Epithelial cell of proximal tubule (primary cell): ENCODE results near the gene RAB32. TPM values are rescaled to one million over a fixed set of nuclear protein-coding genes. Genes with fewer than 3 reads are reported as not detected.

ENCODE experiments used
- DNase-seq: peaks from one replicate; pipeline ENCODE4 v3.0.0-alpha.2; 2011; ENCODE audit warnings: low read depth
- H3K4me3 ChIP-seq: 2 replicates; pipeline ENCODE4 v1.5.1; 2011; ENCODE audit warnings: low read depth, mild to moderate bottlenecking, low read length
- total RNA-seq: library from RNA; depleted of rRNA; stranded (reverse); fragments of >200 nt; gene quantifications from 2 replicates; pipeline ENCODE4 v1.2.3, GENCODE V29; 2015
- TF ChIP-seq, protein P1 (sequence below): conservative IDR thresholded peaks from 2 replicates; pipeline ENCODE4 v1.5.1; 2012; ENCODE audit warnings: low read depth, mild to moderate bottlenecking, low read length

RAB32 gene
- 94.8 and 152 TPM in 2 replicates for total RNA-seq

DNA sequence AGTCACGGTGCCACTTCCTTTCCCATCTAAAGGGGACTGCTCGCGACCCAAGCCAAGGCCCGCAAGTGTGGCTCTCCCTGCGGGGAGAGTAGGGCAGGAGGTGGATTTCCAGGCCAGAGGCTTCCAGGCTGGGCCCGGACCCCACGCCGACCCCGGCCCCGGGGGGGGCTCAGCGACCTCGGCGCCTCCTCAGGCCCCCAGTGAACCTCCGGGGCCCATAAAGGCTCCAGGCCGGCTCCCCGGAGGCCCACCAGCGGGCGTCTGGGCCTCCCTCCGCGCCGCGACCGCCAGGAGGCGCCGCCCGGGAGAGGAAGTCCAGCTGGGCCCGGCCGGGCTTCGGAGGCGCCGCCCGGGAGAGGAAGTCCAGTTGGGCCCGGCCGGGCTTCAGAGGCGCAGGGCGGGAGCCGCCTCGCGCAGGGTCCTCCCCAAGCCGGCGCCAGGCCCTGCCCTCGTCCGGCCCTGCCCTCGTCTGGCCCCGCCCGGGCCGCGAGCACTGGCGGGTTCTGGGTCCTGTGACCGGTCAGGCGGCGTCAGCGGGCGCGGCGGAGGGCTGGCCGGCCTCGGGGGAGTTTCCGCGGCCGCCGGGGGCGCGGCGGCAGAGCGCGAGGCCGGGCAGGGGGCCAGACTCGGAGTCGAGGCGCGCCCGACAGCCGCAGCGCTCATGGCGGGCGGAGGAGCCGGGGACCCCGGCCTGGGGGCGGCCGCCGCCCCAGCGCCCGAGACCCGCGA is at the start of gene RAB32:
Gene RAB32, plus strand, starts transcription at position 623 of the 729 bp plus-strand sequence. Its CDS starts 39 bp downstream, at position 662.
- TF ChIP-seq, protein P1, sequence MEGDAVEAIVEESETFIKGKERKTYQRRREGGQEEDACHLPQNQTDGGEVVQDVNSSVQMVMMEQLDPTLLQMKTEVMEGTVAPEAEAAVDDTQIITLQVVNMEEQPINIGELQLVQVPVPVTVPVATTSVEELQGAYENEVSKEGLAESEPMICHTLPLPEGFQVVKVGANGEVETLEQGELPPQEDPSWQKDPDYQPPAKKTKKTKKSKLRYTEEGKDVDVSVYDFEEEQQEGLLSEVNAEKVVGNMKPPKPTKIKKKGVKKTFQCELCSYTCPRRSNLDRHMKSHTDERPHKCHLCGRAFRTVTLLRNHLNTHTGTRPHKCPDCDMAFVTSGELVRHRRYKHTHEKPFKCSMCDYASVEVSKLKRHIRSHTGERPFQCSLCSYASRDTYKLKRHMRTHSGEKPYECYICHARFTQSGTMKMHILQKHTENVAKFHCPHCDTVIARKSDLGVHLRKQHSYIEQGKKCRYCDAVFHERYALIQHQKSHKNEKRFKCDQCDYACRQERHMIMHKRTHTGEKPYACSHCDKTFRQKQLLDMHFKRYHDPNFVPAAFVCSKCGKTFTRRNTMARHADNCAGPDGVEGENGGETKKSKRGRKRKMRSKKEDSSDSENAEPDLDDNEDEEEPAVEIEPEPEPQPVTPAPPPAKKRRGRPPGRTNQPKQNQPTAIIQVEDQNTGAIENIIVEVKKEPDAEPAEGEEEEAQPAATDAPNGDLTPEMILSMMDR = peak; percentile 64
- DNase-seq = no peak

DNA sequence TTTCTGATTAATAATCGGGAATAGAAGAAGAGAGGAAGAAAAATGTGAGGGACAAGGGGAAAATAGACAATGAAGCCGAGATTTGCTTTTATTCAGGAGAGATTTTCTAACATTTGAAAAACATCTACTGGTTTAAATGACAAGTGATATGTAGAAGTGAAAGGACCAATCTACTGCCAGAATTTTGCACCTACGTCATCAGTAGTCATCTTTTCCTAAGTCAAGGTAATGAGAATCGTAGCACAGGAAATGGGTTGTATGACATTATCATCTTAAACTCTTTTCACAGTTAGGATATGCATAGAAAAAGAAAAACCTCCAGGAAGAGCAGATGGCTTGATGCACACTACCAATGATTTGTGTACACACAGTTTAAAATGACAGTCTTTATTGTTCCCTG is 45.3 kb upstream of the RAB32 start:
- no peak overlapping the region for H3K4me3 ChIP-seq
- TF ChIP-seq, protein P1 = no peak
- no peak for DNase-seq

More for the DNA sequence above, at the start of gene RAB32:
- peak within 1 kb of the TSS; percentile 88 for H3K4me3 ChIP-seq

DNA sequence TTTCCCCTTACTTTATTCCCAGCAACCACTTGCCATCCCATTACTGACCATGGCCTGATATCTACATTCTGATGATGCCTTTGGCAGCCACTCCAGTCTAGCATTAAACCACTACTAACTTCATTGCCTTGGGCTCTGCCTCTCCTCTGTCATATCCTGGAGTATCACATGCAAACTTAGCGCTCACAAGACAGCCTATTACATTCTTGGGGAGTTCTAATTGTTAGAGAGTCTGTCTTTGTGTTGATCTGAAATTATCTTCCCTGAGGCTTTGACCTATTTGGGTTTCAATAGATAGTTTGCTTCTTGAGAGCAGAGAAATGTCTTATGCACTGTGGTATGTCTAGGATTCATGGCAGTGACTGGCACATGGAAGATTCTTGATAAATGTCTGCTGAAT is 40.5 kb upstream of the RAB32 start:
- TF ChIP-seq, protein P1 = no peak
- no peak overlapping the region for H3K4me3 ChIP-seq
- DNase-seq = no peak

DNA sequence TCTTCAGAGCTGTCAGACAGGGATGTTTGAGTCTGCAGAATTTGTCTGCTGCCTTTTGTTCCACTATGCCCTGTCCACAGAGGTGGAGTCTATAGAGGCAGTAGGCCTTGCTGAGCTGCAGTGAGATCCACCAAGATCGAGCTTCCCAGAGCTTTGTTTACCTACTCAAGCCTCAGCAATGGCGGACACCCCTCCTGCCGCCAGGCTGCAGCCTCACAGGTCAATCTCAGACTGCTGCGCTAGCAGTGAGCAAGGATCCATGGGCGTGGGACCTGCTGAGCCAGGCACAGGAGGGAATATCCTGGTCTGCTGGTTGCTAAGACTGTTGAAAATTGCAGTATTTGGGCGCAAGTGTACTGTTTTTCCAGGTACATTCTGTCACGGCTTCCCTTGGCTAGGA is 28.4 kb upstream of the RAB32 start:
- H3K4me3 ChIP-seq = no peak overlapping the region
- TF ChIP-seq, protein P1 = no peak
- DNase-seq = no peak

DNA sequence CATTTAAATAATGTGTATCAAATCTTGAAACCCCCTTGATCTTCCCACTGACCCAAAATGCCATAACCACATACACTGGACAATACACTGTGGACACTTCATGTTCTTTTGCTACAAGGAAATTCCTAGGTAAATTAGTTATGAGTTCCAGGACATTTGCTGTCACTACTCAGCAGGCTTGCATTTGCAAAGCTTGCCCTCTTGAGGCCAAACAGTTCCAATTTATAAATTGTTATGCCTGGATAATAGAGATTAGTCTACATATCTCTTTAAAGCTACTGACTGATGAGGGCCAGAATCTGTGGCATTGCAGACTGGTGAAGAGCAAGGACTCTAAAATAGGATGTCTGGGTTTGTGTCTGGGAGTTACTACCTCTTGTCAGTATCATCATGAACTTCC is 17.4 kb upstream of the RAB32 start:
- TF ChIP-seq, protein P1 = peak; percentile 55
- no peak for DNase-seq
- H3K4me3 ChIP-seq = no peak overlapping the region

DNA sequence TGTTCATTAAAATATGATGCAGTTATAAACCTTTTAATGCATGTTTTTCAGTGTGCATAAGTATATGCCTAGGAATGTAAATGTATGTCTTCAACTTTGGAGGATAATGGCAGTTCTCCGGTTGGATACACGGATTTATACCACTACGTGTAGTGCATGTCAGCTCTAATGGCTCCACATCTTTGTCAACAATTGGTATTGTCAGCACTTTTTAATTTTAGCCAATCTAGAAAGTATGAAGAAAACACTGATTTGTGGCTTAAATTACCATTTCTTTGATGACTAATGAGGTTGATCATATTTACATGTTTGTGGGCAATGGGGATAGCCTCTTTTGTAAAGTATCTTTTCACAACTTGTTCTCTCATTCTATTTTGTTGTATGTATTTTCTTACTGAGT is 10.9 kb upstream of the RAB32 start:
- TF ChIP-seq, protein P1 = no peak
- no peak overlapping the region for H3K4me3 ChIP-seq
- no peak for DNase-seq

DNA sequence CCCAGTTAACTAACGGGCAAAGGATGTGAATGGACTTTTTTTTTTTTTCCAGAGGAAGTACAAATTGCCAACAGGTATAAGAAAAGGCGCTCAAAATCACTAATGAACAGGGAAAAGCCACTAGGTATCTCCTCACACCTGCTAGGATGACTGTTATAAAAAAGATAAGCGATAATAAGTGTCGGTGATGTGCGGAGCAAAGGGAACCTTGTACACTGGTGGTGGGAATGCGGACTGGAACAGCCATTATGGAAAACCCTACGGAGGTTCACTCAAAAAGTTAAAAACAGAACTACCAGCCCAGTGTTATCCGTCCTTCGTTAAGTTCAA is 787 bp upstream of the RAB32 start:
- peak overlapping the region; percentile 59 for H3K4me3 ChIP-seq
- TF ChIP-seq, protein P1 = no peak
- no peak for DNase-seq
